ENCODE data around the gene DPF3.

Gene DPF3

GRCh38 chr14:72634691-72635616, 258.9 kb downstream of the DPF3 start:
- DNase-seq = no peak

- DNase-seq = no peak
Measured at GRCh38 chr14:72633551-72633950, 260.4 kb downstream of the DPF3 start.

GRCh38 chr14:72632727-72633126, 261.2 kb downstream of the DPF3 start:
- DNase-seq = no peak

DNA sequence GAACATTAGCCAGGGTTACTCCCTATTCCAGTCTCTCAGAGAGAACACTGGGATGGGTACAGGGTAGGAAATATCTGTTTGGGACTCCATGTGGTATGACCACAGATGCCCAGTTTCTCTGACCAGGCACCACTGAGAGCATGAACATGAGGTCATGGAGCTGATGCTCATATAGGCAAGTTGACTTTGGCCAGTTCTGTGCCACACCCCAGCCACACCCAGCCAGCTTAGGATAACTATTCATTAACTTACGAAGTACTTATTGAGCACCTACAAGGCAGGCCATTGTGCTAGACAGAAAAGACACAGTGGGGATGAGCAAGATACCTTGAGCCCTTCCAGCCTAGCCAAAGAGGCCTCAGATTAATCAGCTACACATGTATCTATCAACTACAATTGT, 262.5 kb downstream of the DPF3 start:
- DNase-seq = no peak

DNA sequence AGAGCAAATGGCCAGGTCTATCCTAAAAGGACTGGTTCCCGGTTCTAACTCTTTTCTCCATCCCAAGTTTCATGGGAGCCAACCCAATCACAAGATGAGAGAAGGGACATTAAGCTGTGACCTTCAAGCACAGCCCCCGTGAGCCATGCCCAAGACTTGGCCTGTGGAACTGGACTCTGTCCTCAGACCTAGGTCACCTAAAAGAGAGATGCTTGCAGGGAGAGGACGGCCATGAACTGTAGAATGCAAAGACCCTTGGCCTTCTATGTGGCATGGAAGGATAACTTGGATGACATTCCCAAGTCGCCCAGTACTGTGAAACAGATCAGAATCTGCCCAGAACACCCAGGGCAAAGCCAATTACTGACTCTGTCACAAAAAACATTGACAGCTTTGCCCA, 263.5 kb downstream of the DPF3 start:
- no peak for DNase-seq

DNA sequence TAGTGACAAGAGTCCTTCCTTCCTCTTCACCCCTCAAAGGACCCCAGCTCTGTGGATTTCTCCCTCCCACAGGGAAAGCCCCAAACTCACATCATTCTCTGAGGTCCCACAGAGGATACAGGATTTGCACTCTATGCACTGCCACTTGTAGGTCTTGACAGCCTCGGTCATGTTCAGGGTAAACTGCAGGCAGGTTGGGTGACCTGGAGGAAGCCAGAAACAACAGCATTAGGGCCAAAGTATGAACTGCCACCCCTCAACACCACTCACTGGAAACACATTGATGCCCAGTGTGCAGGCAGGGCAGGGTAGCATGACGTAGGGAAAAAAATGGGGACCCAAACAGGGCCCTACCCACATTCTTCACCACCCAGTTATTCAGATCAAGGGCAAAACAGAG, 264.4 kb downstream of the DPF3 start:
- DNase-seq = no peak

GRCh38 chr14:72625689-72626088, 268.2 kb downstream of the DPF3 start:
- DNase-seq = no peak

DNA sequence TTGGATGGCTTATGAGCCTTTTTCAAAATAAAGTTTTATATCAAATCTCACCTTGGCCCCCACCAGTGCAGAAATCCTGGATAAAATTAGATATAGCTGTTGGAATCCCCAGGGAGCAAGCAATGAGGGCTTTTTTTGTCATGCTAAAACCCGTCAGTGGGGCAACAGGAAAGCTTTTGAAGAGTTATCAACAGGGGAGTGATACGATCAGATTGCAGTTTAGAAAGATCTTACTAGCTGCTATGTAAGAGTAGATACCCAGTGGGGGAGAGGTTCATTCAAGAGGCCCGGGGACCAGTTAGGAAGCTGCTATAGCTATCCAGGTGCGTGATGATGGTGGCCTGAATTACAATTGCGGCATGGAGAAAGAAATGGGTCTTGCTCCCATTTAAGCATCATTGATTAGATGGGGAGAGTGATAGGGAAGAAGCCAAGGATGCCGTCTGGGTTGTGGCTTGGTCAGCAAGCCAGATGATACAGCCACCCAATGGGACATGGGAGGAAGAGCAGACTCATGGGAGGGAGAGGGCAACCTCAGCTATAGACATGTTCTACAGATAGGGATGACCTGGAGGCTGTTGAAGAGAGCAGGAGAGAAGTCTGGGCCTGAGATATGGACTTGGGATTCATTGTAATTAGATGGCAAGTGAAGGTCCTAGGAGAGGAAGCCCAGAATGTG, 272.4 kb downstream of the DPF3 start:
- no peak for DNase-seq

DNA sequence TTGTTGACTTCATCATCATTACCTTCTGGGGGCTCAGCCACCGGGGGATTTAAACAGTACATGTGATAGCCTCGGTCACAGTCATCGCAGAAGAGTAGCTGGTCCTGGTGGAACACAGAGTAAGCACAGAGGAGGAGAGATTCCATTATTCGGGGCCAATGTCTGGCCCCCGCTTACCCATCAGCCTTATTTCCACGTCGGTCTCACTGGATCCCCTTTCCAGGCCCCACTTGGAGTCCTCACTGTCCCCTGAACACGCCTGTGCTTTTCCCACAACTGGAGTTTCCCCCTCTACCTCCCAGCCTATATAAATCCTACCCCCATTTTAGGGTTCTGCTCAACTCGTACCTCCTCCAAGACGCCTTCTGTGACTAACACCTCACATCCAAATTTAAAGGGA, 274.0 kb downstream of the DPF3 start:
- DNase-seq = no peak

- DNase-seq = no peak
Measured at GRCh38 chr14:72619111-72619571, 274.8 kb downstream of the DPF3 start.

GRCh38 chr14:72618424-72618823, 275.5 kb downstream of the DPF3 start:
- DNase-seq = no peak

DNA sequence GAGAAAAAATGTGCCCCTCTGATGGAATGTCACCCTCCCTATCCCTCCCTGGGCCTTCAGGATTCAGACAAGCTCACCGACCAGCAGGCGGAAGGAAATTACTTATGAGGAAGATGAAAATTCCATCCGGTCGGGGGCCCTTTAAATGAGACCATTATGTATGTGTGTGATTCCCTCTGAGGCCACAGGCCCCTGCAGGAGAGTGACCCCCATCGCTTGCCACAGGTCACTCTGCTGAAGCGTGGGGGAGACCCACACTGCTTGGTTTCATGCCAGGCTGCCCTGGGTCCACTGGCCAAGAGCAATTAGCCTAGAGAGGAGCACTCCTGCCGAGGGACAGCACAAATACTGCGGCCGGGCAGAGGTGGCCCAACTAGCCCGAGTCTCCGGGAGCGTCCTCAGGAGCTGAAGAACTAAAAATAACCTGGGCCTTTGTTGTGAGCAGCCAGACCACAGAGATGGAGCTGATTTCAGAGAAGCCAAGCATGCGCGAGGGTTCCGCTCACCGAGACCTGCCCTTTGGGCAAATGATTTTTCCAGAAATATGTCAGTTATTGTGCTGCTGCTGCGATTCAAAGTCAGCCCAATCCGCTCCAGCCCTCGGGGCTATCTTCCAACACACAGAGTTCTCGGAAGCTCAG, 276.4 kb downstream of the DPF3 start:
- no peak for DNase-seq

DNA sequence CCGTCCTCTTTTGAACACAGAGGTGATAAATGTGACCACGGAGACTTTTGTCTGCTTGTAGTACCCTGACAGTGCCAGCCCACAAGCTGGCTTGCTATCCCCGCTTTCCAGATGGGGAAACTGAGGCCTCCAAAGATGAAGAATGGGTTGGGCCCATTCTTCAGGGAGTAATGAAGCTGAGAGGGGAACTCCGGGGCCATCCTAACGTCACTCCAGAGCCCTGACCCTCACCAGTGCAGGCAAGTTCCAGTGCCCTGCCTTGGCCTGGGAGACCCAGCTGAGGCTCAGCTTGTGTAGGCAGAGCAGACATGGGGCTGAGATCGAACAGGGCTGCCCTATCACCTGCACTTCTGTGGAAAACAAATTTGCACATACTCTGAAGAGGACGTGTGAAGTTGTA, 277.1 kb downstream of the DPF3 start:
- no peak for DNase-seq

- DNase-seq = no peak
Measured at GRCh38 chr14:72616294-72616693, 277.6 kb downstream of the DPF3 start.

- DNase-seq = no peak
Measured at GRCh38 chr14:72615451-72616121, 278.3 kb downstream of the DPF3 start.

GRCh38 chr14:72614891-72615415, 278.9 kb downstream of the DPF3 start:
- DNase-seq = no peak

- no peak for DNase-seq
Measured at GRCh38 chr14:72614365-72614764, 279.5 kb downstream of the DPF3 start.

DNA sequence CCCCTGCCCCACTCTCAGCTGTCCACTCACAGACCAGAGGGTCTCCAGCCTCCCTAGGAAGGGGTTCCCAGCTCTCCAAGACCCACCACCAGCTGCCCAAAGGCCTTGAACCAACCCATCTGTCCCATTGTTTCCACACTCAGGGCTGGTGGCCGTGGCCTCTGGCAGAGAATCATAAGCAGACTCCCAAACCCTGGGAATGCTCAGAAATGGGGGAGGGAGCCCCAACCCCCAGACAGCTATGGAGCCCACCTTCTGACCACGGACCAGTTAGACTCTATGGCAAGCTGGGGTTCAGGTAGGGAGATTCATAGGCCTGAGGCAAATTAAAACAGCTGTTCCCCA, 280.0 kb downstream of the DPF3 start:
- DNase-seq = no peak

GRCh38 chr14:72613231-72613974, 280.5 kb downstream of the DPF3 start:
- no peak for DNase-seq

GRCh38 chr14:72612041-72612440, 281.9 kb downstream of the DPF3 start:
- DNase-seq = no peak

DNA sequence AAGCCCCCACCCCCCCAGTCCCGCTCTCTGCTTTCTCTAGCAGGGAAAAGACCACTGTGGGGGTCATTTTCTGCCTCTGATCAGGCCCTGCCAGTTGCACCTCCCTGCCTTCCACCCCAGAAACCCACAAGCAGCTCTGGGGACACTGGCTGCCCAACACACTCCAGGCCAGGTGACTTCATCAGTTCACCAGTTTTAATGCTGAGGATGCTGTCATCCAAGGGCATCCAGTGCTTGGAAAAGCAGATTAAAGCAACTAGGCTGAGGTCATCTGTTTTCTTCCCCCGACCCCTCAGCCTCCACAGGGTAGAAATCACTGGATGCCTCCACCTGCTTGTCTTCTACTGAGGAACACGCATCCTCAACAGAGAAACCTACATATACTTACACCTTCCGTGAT, 282.4 kb downstream of the DPF3 start:
- no peak for DNase-seq

DNA sequence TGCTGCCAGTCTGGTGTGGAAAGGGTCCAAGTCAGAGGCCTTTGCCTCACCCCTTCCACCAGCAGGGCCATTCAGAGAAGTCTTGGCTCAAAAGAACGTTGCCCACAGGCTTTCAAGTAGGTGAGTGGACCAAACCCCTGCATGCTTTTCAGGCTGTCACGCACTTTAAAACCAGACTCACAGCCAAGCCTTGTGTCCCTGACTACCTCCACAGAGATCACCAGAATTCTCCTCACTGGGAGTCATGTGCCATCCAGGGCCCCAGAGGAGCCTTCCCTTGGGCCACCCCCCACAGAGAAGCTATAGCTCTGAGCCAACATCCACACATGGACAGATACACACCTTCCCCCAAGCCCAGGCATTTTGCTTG, 283.1 kb downstream of the DPF3 start:
- no peak for DNase-seq
